ENCODE data around the gene CD5L.

The CD5L gene

DNA sequence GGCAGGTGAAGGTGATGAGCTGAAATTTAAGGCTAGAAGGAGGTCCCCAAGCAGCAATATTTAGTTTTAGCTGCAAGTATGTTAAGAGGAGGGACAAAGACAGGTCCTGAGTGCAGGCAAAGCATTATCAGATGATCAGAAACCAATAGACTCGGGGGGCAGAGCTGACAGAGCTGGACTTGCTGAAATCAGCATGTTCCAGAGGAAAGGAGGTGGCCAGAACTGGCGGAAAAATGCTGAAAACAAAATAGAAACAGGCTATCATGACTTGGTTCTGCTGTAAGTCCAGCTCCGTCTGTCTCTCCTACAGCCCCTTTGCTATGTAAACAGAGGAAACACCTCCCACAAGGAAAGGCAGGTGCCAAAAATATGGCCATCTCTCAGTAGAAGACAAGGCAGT is at the start of gene CD5L:
TSS of gene CD5L (minus strand) at position 101 of the 400 bp plus-strand sequence. CDS start 107 bp downstream, outside the sequence.
- no peak for DNase-seq

DNA sequence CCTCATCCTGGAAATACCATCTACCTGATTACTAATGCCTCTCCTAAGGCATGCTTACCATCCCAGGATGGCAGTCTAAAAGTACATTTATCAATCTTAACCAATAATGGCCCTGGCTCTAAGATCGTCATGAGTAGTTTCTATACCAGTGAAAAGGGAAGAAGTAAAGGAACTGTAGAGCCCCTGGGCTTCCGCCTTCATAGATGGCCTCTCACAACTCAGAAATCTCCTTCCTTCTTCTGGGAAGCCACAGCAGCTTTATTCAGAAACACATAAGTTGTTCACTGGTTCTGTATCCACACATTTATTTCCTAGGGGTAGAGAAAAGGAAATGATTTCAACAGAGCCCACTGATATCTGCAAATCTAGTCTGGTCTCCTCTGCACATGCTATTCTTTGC is 41.0 kb upstream of the CD5L start:
- DNase-seq = no peak

DNA sequence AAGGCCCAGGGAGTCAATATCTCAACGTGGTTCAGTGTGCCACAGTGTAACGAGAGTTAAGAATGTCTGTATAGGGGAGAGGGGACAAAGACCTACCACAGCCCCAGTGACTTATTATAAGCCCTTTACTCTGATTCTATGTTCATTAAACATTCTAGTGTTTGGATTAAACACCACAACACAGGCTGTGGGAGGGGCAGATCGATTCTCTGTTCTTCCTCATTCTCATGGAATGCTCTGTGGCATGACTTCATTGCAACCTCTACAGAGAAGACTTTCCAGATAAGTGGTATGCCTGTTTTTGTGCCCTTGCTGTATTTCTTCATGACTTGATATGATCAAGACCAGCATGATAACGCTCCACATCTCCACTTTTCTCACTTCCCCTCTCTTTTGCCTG is 39.0 kb upstream of the CD5L start:
- DNase-seq = no peak

DNA sequence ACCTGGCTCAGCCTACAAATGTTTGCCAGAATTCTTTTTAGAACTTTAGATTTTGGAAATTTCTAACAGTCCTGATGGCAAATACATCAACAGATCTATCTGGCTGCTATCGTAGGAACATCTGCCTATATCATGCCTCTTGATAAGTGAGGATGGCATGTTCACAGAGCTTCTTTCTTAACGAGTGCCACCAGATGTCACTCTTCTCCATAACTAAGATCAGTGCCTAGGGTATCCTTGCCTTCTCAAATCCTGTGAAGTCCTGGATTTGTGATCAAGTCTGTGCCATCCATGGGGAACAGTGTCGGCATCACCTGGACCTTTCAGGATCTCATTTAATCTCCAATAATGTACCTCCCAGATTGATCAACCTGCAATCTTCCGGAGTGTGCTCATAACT is 36.5 kb upstream of the CD5L start:
- DNase-seq = no peak

DNA sequence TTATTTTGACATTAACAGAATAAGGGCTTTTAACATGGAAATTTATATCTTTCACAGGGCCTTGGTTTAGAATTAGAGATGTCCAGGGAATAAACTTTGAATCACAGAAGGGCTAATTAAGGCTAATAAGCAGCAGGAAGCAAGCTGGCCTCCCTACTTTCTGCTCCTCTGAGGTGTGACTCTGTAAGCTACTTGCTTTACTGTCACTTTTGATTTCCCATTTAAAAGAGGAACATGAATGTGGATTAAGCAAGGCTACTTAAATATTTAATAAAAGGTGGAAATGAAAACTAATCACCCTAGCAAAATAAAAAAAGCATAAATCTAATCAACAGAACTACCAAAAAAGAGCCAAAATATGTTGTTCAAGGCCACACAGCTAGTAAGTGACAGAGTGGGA is 28.9 kb upstream of the CD5L start:
- no peak for DNase-seq

DNA sequence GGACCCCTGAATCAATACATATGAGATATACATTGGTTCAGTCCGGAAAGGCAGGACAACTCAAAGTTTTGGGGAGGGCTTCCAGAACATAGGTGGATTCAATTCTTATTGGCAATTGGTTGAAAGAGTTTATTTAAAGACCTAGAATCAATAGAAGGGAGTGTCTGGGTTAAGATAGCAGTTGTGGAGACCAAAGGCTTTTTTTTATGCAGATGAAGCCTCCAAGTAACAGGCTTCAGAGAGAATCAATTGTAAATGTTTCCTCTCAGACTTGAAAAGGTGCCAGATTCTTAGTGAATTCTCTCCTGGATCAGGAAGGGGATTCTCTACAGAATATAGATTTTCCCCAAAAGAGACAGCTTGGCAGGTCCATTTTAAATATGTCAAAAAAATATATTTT is 27.0 kb upstream of the CD5L start:
- no peak for DNase-seq

DNA sequence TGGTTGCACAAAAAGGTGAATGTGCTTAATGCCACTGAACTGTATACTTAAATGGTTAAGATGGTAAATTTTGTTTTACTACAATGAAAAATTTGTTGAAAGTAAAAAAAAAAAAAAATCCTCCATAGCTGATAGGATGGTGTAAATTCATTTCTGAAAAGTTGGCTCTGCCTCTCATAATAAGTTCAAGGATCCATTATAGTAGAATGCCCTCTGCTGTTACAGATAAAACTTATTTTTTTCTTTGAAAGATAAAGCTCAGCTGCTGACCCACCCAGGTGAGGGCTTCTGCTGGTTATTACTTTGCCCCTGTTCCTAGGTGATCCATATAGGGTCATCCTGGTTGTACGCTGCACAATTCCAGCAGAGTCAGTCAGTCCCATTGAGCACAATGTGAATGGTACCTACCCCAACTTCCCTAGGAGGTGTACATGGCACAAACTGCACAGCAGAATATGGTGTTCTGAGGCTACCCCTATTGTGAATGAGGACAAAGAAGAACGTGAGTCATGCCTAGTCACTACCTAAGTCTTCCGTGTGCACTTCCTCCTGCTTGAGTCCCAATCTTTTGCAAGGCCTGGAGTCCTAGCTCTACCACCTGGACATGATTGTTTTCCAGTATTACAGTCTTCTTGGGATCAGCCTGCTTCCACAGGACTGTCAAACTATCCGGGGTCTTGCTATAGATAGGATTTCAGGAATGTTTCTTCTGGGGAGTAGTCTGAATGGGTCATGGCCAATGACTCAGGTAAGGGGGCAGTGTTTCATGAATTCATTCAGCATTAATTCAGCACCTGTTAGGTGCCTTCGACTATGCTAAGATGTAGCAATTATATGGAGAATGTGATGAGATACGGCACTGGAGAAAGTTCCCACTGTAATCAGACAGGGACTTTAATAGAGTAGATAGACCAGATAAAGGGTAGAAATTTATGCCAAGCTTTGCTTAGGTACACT is 20.8 kb upstream of the CD5L start:
- DNase-seq = no peak

DNA sequence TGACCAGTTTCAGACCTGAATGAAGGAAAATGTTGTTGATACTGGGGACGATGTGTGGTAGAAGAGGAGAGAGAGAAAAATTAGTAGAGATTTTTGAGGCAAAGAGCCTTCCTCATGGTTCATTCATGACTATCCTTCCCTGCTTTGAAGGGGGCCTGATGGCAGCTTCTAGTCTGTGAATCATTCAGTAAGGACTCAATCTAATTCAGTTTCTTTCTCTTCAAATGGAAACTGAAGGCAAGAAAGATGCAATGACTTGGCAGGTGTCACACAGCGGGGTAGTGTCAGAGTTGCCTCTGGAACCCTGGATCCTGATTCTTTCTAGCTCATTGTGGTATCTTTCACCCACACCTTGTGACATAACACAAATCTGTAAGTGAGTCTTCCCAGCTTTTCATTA is 14.9 kb upstream of the CD5L start:
- DNase-seq = no peak

DNA sequence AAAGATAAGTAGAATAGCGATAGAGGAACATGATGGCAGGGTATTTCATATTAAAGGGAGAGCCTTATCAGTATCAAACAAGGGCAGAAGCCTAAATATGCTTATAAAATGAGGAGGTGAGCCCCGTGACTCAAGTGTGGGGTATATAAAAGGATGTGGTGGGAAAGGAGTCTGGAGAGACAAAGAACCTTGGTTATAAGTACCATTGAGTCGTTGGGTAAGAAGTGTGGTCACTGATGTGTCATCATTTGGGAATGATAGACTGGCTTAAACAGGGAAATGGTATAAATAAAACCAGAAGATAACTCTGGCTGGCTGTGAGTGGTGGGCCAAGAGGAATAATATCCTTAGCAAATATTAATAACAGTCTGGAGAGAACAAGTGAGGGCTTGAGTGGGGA is 10.9 kb upstream of the CD5L start:
- no peak for DNase-seq

DNA sequence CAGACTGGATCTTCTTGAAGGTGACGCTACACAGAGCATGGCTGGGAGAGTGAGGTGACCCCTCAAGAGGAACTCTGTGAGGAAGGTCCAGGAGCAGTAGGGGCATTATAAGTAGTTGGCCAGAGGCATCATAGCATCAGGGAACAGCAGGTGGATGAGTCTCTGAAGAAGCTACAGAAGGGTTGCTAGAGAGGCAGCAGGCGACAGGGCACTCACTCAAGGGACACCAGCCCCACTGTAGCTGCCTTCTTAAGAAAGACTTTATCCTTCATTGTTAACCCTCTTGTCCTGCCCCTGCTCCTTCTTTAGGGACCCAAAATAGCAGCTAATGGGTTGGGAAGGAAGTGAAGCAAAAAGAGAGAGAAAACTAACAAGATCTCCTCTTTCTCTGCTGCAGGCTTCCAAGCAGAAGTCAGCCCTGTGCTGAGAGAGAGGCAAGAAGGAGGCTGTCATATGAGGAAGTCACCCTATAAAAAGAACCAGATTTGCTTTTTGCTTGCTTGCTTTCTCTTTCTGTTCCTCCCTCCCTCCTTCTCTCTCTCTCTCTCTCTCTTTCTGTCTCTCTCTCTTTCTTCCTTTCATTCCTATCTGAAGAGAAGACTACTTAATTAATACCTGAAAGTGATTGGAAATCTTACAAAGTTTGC is 7.7 kb upstream of the CD5L start:
- no peak for DNase-seq

DNA sequence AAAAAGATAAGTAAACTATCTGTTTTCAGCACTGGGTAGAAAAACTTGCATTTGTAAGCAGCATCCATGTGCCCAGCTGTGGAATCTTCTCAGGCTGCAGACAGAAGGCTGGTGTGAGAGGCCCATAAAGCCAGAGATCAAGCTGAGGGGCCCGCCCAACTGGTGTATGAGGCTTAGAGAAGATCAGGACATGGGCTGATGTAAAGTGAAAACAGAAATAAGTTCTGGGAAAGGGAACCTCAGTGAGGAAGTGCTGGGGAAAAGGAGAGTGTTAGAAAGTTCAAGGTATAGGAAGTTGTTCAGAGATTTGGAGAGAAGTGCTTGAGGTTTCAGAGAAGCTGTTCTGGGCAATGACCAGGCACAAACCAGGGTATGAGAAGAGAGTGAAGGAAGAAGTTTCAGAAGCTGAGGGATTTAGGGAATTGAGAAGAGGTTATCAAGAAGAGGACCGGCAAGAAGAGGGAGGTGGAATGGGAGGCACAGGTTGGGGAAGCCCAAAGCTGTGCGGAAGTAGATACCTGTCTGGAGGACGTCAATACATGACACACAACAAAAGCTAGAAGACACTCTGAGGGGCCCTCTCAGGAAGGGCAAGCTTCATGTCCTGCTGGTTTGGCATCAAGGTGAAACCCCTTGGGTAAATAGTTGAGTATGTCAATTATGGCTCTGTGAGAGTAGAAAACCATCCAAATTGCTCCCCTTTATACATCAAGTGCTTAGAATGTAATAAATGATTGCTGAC is 2.7 kb upstream of the CD5L start:
- DNase-seq = no peak

DNA sequence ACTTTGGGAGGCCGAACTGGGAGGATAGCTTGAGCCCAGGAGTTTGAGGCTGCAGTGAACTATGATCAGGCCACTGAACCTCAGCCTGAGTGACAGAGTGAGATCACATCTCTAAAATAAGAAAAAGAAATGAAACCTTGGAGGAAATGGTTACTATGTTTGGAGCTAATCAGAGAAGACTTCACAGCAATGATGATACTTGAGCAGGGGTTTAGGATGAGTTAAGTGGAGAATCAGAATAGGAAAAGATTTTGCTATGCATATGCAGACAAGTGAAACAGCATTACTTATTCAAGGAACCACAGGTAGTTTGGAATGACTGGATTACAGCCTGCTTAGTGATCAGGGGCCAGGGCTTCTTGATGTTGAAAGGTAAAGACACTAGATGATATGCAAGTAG is 1.3 kb upstream of the CD5L start:
- DNase-seq = no peak

DNA sequence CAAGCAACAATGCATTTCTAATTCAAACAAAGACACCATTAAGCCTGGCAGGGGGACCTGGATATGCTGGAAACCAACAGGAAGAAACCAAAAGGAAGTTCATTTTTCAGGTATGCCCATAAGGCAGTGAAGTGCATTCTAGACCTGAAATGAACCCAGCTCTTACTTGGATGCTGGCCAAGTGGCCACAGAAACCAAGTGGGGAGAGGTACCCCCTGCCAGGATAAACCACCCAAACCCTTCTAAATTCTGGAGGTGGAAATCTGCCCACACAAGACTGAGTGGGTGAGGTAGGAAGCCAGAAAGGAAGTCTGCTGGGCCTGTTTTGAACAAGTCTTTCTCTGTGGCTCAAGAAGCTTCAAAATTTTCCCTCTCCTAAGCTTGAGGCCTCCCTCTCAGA is 2.6 kb downstream of the CD5L start:
- DNase-seq = no peak

DNA sequence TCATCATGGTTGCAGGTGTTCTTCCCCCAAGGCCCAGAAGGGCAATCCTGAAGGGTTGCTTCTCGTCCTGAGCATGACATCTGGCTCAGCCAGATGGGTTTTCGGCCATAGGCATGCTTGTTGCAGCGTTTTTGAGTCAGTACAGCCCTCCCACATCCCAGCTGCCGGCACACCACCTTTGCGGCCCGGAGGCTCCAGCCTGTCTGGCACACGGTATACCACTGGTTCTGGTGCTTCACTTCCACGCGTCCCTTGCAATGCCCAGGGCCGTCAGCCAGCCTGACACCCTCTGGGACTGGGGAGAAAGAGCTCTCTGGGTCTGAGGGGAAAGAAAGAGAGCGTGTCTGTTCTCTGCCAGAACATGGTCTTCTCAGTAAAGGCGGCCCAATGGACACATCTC is 7.2 kb downstream of the CD5L start:
- DNase-seq = no peak

DNA sequence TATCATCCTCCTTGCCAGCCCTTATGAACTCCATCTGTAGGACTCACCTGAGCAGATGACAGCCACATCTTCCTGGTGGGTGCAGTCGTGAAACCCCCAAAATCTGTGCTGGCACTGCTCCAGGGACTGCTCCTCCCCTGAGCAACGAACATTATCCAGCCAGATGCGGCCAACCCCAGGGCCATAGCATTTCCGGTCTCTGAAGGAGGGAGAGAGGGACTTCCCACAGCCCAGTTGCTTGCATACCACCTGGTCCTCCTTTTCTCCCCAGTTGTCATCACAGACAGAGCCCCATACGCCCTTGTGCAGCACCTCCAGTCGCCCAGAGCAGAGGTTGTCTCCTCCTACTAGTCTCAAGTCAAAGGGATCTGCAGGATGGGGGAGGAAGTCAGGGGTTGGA is 8.5 kb downstream of the CD5L start:
- DNase-seq = no peak

DNA sequence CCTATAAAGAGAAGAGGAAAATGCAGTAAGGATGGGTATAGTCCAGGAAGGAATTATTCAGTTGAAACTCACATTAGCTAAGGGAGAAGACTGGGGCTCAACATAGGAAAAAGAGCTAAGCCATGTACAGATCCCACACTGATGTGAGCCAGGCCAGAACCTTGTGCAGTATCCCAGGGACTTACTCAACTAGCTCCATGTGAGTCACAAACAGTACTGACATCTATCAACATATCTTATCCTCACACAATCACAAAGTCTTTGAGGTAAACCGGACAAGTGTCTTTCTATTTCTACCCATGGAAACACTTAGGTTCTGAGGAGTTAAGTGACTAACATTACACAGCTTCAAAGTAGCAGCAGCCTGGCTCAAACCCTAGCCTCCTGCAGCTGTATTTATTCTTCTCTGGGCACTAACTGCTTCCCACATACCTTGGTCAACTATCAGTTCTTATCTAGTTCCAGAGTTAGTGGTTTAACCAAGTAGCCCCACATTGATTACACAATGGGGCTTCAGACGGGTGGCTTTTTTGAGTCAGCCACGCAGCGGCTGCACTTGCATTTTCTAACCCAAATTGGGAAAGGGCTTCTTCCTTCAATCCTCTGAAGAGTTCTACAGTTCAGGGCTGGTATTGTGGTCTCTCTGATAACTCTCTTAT is 9.5 kb downstream of the CD5L start:
- DNase-seq = no peak

DNA sequence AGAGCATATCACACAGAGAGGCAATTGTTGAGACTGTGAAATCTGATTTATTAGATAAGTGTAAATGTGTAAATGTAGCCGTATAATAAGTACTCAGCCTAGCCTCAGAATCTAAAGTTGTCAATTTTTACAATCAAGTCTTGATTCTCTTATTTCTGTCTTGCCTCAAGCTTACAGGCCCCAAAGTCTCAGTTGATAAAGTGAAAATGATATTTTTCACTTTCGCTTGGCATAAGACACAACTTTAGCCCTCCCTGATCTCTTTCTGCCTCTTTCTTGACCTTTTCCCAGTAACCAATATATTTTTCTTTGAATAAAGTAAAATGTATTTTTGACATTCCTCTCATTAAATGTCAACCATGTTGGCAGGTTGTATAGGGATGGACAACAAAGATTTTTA is 10.7 kb downstream of the CD5L start:
- no peak for DNase-seq

DNA sequence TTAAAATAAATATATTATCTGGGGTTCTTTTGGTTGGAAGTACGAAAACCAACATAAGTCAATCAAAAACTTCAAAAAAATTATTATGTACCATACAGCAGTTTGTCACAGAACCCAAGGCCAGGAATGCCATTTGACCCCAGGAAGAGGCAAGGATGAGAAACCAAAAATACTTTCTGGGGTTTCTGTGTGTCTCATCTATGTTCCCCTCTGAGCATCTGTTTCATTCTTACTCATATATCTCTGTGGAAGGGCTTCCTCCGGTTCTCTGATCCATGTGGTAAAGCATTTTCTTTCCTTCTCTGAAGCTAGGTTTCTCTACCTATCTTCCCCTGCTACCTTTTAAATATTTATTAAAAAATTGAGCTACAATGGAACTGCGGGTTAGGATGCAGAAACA is 11.9 kb downstream of the CD5L start:
- DNase-seq = no peak

DNA sequence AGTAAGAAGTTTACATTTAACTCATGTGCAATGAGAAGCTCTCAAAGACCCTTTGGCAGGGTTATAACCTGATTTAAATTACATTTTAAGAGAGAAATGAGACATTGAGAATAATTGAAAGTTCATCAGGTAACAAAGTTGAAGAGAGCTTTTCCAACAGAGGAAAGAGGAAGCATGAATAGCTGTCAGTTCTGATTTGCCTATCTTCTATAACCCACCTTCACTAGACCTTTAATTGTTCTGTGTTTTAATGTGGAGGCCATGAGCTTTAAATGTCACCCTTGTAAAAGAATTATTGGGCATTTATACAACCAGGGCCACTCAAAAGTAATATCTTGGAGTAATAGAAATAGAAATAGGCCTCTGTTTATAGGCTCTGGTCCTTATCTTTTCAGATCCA is 12.4 kb downstream of the CD5L start:
- no peak for DNase-seq

DNA sequence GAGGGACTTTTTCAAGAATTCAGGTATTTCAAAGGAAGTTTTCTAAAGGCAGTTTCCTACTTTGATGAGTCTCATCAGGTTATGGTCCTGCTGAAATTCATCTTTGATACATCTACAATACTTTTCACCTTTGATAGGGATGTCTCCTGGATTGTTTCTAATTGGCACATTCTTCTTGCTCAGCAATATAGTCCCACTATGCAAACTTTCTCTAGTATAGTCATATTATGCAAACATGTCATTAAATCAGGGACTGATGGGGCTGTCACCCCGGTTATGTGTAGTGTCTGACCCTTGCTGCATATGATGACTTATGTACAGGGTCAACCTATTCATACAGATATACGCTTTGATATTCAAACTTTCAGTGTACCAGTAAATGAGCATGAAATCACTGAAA is 21.3 kb downstream of the CD5L start:
- DNase-seq = no peak

DNA sequence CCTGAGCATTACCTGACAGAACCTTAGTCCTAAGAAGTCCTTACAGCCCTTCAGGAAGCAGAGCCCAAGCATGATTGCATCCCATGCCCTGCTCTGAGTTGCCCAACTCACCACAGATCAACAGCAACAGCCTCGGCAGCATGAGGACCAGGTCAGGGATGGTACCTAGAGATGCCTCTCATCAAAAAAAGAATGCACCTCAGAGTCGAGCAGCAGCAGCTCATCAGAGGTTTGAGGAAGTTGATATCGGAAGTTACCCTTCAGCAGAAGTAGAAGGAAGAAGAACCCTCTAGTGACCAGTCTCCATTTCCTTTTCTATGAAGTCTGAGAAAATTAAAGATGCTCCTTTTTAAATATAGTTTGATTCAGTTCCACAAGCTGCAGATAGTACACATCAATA is 21.7 kb downstream of the CD5L start, which contains the start of gene FCRL1:
TSS of gene FCRL1 (minus strand) at position 225 of the 400 bp plus-strand sequence. CDS start at position 142, 83 bp downstream.
- no peak for DNase-seq

DNA sequence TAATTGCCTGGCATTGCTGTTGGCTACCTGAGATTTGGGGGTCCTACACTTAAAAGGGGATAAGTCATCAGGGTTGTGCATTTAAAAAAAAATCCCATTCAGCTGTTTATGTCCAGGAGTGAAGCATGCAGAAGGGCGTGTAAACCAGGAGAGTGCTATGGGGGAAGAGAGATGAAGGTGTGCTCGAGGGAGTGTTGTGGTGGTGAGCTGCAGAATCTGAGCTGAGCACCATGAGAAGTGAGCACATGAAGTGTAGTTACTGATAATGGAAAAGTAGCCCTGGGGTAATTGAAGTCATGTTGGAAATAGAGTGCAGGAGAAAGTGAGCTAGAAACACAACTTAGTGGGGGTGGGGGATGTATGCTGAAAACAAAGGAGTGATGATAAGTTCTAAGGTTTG is 22.4 kb downstream of the CD5L start:
- no peak for DNase-seq

DNA sequence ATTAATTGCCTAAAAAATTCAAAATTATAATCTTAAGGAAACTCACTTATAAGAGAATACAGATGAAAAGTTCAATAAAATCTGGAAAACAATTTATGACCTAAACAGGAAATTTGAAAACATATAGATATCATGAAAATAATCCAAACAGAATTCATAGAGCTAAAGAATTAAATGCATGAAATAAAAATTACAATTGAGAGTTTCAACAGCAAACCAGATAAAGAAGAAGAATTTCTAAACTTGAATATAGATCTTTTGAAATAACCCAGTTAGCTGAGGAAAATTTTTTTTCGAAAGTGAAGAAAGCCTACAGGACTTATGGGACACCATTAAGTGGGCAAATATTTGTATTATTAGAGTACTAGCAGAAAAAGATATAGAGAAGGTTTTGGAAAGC is 28.3 kb downstream of the CD5L start:
- DNase-seq = no peak

Measured in CD4-positive, alpha-beta T cell treated with Interleukin-21 for 1 hour (primary cell).